Erythroblast (primary cell): ENCODE measurements around the gene PNPLA1.

Source experiments
- GATA1 ChIP-seq: IDR thresholded peaks from 2 replicates; pipeline ENCODE4 v1.6.1; 2011; ENCODE audit warnings: low read depth, mild to moderate bottlenecking, control low read depth, low read length, moderate library complexity
- POLR2A ChIP-seq: IDR thresholded peaks from 2 replicates; pipeline ENCODE4 v1.6.1; 2011; ENCODE audit warnings: mild to moderate bottlenecking, low read length

DNA sequence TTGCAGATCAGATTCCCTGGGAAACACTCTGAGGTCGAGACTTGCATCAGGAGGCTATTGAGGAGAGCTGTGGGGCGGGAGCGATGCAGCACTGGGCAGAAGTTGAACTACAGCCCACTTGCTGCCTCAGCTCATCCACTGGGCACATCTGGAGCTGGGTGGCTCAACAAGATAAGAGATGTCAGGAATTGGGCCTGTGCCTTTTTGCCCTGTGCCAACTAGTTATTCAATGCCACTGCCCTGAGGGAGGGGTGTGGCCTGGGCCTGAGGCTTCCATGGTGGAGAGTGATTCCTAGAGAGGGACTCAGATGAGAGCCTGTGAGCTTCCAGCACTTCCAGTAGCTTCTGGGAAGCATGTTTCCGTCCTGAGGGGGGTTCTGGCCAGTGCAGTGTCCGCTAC, 40.6 kb upstream of the PNPLA1 start:
- TF ChIP-seq POLR2A (no peak), GATA1 (no peak)
